Stomach (tissue), 9 donors: ENCODE measurements around the gene COL5A1. TPM values are rescaled to one million over a fixed set of nuclear protein-coding genes. Genes with fewer than 3 reads are reported as not detected.

Source experiments
- DNase-seq, 2 donors: peaks; one replicate each; pipeline versions ENCODE4 v3.0.0 to v3.0.0-alpha.2; 2013 to 2019
- H3K27ac ChIP-seq, 5 donors: fragments of 200-600 bp in 4 of 5; sonication (generic) in 4 of 5; one replicate each; pipeline ENCODE4 v1.5.1; 2013 to 2019; ENCODE audit warnings: mild to moderate bottlenecking in 1 of 5, moderate library complexity in 1 of 5
- H3K27me3 ChIP-seq, 3 donors: fragments of 200-600 bp; sonication (generic); one replicate each; pipeline ENCODE4 v1.5.1; 2017 to 2019; ENCODE audit warnings: mixed run types in 1 of 3
- H3K36me3 ChIP-seq, 4 donors: fragments of 200-600 bp; sonication (generic); 1 replicate in 3 of 4; 2 replicates in 1 of 4; pipeline ENCODE4 v1.5.1; 2016 to 2019
- H3K4me1 ChIP-seq, 4 donors: fragments of 200-600 bp; sonication (generic); one replicate each; pipeline ENCODE4 v1.5.1; 2016 to 2019
- H3K4me3 ChIP-seq, 4 donors: fragments of 200-600 bp; sonication (generic) in 3 of 4; one replicate each; pipeline ENCODE4 v1.5.1; 2016 to 2019; ENCODE audit warnings: mild to moderate bottlenecking in 1 of 4
- H3K9me3 ChIP-seq, 4 donors: fragments of 200-600 bp; sonication (generic); one replicate each; pipeline ENCODE4 v1.5.1; 2016 to 2019
- CTCF ChIP-seq, 7 experiments: fragments of 450-650 bp in 4 of 7; fragments of 200-600 bp in 3 of 7; sonication (generic) in 3 of 7; IDR thresholded peaks; one replicate each; pipeline ENCODE4 v1.5.1; 2016 to 2019; ENCODE audit warnings: antibody characterized with exemption in 7 of 7, control low read depth in 2 of 7, mild to moderate bottlenecking in 1 of 7
- EP300 ChIP-seq: sonication (generic); formaldehyde crosslinking; IDR thresholded peaks from one replicate; pipeline ENCODE4 v1.6.1; 2017; ENCODE audit warnings: antibody characterized with exemption
- POLR2A ChIP-seq, 4 donors: fragments of 450-650 bp; IDR thresholded peaks; one replicate each; pipeline ENCODE4 v1.6.1; 2016; ENCODE audit warnings: antibody characterized with exemption in 4 of 4, control low read depth in 2 of 4, mild to moderate bottlenecking in 1 of 4, moderate library complexity in 1 of 4
- POLR2AphosphoS5 ChIP-seq, 3 donors: sonication (generic); formaldehyde crosslinking; IDR thresholded peaks; one replicate each; pipeline ENCODE4 v1.6.1; 2016; ENCODE audit warnings: antibody characterized with exemption in 3 of 3
- WGBS, 5 donors: extraction: QIAGEN DNeasy Blood & Tissue Kit in 3 of 5; methylation state at CpG; one replicate each; pipeline versions ENCODE4 v1.1.5 to v1.1.7; 2013 to 2018; 5-methylcytosine and 5-hydroxymethylcytosine counted together
- intact Hi-C: fragments of 100-400 bp; cut with DNase I; formaldehyde crosslinking; loops from one replicate; pipeline ENCODE4 v1.15.1; 2023; ENCODE audit warnings: low total_unique reads
- polyA plus RNA-seq, 3 donors: library from polyadenylated mRNA; stranded (reverse); fragments of 200-250 nt; gene quantifications; one replicate each; pipeline ENCODE4 v1.2.3, GENCODE V29; 2013
- total RNA-seq, 5 donors: library from RNA; depleted of rRNA; stranded (reverse); fragments of >200 nt; gene quantifications; one replicate each; pipeline versions ENCODE4 v1.1.0 to v1.2.3, GENCODE V29; 2014 to 2016
- donor health status: healthy with polysubstance abuse.
- donor health status: Bipolar disorder and iron deficiency.
- donor health status: healthy.

The COL5A1 gene
- total and polyA plus RNA-seq, 8 donors, result 7.3 to 205 (median 26.4) TPM

DNA sequence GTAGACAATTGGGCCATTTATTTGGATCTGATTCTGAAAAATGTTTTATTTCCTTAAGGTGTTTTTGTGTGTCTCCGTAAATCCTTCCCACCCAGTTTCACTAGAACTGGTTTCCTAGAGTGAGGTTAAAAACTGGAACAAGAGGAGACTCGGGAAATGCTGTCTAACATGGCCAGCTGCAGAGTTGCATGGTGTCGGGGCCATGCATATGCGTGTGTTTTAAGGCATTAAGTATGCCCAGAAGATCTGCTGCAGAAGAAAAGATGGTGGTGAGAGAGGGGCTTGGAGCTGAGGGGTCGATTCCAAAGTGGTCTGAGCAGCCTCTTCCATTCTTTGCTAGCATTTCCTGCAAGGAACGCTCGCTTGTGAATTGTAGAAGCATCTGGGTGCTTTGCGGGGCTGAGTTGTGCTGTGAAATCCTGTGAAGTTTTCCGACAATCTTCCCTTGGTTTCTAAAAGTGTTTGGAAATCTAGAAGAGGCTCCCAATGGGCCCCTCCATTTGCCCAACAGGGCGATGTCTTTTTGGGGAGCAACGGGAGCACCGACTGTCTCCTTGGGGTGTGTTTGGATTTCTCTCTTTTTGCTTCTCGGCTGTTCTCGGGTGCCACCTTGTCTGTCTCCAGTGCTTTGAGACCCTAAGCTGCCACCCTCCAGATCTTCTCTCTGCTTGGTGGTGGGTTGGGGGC, 113.8 kb downstream of the COL5A1 start:
- H3K27me3 ChIP-seq, result no peaks in the 10 kb centered on the region
- peaks cover 7 to 76% (median 44%) of the 10 kb centered on the region in 4 donors for H3K36me3 ChIP-seq
- intact Hi-C loops, result no loop called here
- no peak overlapping the region for H3K27ac ChIP-seq
- H3K4me1 ChIP-seq, result no peaks in the 10 kb centered on the region
- no peak for DNase-seq
- H3K4me3 ChIP-seq, result no peak overlapping the region
- WGBS, 5 donors, result 81 to 88% (median 82%) methylated on average over 14 of the region's 14 CpGs
- TF ChIP-seq CTCF (IDR thresholded peaks at IDR 0.05), result no peak
- TF ChIP-seq POLR2AphosphoS5 (IDR thresholded peaks at IDR 0.05), result no peak
- TF ChIP-seq EP300, result no peak
- TF ChIP-seq POLR2A (IDR thresholded peaks at IDR 0.05), result no peak
- H3K9me3 ChIP-seq, result no peaks in the 10 kb centered on the region

- Histone ChIP-seq H3K27me3 (no peaks in the 10 kb centered on the region), H3K9me3 (no peaks in the 10 kb centered on the region), H3K4me1 (no peaks in the 10 kb centered on the region), H3K27ac (no peak overlapping the region), H3K4me3 (no peak overlapping the region), H3K36me3 (peaks cover 7 to 76% (median 47%) of the 10 kb centered on the region in 4 donors)
- intact Hi-C loops, result no loop called here
- 86 to 97% (median 92%) methylated on average over 6 to 10 of the region's 10 CpGs for WGBS, 5 donors
- no peak for TF ChIP-seq EP300
- DNase-seq, result no peak
Observed at GRCh38 chr9:134756098-134756497, 114.5 kb downstream of the COL5A1 start.

GRCh38 chr9:134757216-134757975, 115.8 kb downstream of the COL5A1 start:
- no peaks in the 10 kb centered on the region for H3K27me3 ChIP-seq
- no peak overlapping the region for H3K27ac ChIP-seq
- no peak overlapping the region for H3K4me3 ChIP-seq
- no peaks in the 10 kb centered on the region for H3K9me3 ChIP-seq
- TF ChIP-seq POLR2A (IDR thresholded peaks at IDR 0.05) (no peak), EP300 (no peak), POLR2AphosphoS5 (IDR thresholded peaks at IDR 0.05) (no peak), CTCF (IDR thresholded peaks at IDR 0.05) (no peak)
- no peaks in the 10 kb centered on the region for H3K4me1 ChIP-seq
- peaks cover 7 to 80% (median 52%) of the 10 kb centered on the region in 4 donors for H3K36me3 ChIP-seq
- intact Hi-C loops, result no loop called here
- DNase-seq, result no peak
- WGBS, 5 donors, result 83 to 89% (median 88%) methylated on average over 18 to 26 of the region's 26 CpGs

DNA sequence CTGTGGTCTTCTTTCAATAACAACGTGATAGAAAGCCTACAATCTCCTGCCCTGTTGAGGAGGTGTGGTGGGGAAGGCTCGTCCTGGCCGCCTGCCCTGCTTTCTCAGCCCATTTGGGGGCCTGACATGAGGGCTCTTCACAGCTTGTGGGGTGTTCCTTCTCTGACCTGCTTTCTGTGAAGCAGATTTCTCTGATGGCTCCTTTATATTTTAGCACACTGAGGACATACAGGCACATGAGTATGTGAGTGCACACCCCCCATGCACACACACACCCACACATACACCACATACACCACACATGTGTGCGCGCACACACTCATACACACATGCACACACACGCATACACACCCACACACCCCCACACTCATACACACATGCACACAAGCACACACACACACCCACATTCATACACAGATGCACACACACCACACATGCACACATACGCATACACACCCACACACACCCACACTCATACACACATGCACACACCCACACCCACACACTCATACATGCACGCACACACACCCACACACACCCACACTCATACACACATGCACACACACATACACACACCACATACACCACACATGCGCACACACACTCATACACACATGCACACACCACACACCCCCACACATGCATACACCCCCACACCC, 117.5 kb downstream of the COL5A1 start:
- Histone ChIP-seq H3K9me3 (no peaks in the 10 kb centered on the region), H3K4me1 (no peaks in the 10 kb centered on the region), H3K4me3 (no peak overlapping the region), H3K27ac (no peak overlapping the region), H3K27me3 (no peaks in the 10 kb centered on the region), H3K36me3 (peaks cover 4 to 76% (median 49%) of the 10 kb centered on the region in 4 donors)
- no peak for TF ChIP-seq EP300
- TF ChIP-seq POLR2AphosphoS5 (IDR thresholded peaks at IDR 0.05), result no peak
- no peak for TF ChIP-seq POLR2A (IDR thresholded peaks at IDR 0.05)
- TF ChIP-seq CTCF (IDR thresholded peaks at IDR 0.05), result no peak
- DNase-seq, result no peak
- intact Hi-C loops, result no loop called here
- 70 to 83% (median 75%) methylated on average over 9 of the region's 9 CpGs for WGBS, 5 donors
